ENCODE measurements around the gene FAM107B. TPM values are rescaled to one million over a fixed set of nuclear protein-coding genes. Genes with fewer than 3 reads are reported as not detected.

The FAM107B gene
- polyA plus RNA-seq, 1 donor, result 44.0 TPM

- no peak for DNase-seq
These were observed 37.6 kb upstream of the FAM107B start for GRCh38 chr10:14812271-14812670.

DNA sequence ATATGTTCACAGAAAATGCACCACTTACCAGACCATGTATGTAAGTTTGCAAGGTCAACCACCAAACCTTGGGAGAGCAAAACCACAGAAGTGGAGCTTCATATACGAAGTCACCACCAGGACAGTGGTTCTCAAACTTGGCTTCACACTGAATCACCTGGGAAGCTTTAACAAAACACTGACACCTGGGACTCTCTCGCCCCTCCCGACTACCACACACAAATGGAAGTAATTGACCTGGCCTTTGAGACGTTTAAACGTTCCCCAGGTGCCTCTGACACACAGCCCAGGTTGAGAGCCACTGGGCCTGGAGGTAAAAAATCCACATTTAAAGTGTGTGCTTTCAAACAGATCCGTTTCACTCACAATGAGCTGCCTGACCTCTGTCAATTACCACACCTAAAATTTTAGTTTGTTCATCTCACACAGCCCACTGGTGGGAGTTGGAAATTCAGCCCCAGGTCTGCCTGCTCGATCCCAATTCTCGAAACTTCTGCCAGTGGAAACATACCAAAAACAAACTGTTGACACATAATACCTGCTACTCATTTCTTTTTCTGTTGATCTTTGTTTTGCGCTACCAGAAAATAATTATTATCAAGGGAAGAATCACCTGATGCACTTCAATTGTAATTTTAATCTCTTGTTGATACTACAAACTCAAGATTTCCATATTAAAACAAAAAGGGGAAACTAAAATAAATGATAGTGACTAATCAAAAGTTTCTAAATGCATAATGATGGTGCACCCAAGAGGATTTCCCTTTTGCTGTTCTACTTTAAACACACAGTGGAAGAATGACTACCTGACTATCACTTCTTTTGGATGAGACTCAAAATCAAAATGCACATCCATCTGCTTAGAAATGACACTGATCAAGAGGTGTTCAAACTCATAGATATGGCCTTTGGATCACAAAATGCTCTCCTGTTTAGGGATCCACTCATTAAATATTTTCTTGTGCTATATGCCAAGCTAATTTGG, 36.6 kb upstream of the FAM107B start:
- H3K4me1 ChIP-seq (ENCODE audit: control insufficient read depth, insufficient read depth, low read length), result no peaks in the 10 kb centered on the region
- no peak for DNase-seq
- no peaks in the 10 kb centered on the region for H3K9me3 ChIP-seq (ENCODE audit: control insufficient read depth, low read depth, low read length)
- H3K36me3 ChIP-seq (ENCODE audit: control insufficient read depth, insufficient read depth, low read length), result no peaks in the 10 kb centered on the region
- no peaks in the 10 kb centered on the region for H3K27me3 ChIP-seq (ENCODE audit: control insufficient read depth, insufficient read depth, low read length)
- no peak overlapping the region for H3K4me3 ChIP-seq (ENCODE audit: low read length)
- WGBS (ENCODE audit: insufficient coverage, low lambda C conversion rate), result 100% methylated on average over 3 of the region's 9 CpGs
- H3K27ac ChIP-seq (ENCODE audit: low read length), result no peak overlapping the region

More at GRCh38 chr10:14812271-14812670, 37.6 kb upstream of the FAM107B start:
- no CpG with 5 or more reads among the region's 3 CpGs for WGBS (ENCODE audit: insufficient coverage, low lambda C conversion rate)
- Histone ChIP-seq H3K4me1 (ENCODE audit: control insufficient read depth, insufficient read depth, low read length) (no peaks in the 10 kb centered on the region), H3K27me3 (ENCODE audit: control insufficient read depth, insufficient read depth, low read length) (no peaks in the 10 kb centered on the region), H3K27ac (ENCODE audit: low read length) (no peak overlapping the region), H3K36me3 (ENCODE audit: control insufficient read depth, insufficient read depth, low read length) (no peaks in the 10 kb centered on the region), H3K9me3 (ENCODE audit: control insufficient read depth, low read depth, low read length) (no peaks in the 10 kb centered on the region), H3K4me3 (ENCODE audit: low read length) (no peak overlapping the region)

GRCh38 chr10:14806318-14806717, 31.6 kb upstream of the FAM107B start:
- WGBS (ENCODE audit: insufficient coverage, low lambda C conversion rate), result no CpG with 5 or more reads among the region's 3 CpGs
- H3K4me1 ChIP-seq (ENCODE audit: control insufficient read depth, insufficient read depth, low read length), result no peaks in the 10 kb centered on the region
- DNase-seq, result no peak

DNA sequence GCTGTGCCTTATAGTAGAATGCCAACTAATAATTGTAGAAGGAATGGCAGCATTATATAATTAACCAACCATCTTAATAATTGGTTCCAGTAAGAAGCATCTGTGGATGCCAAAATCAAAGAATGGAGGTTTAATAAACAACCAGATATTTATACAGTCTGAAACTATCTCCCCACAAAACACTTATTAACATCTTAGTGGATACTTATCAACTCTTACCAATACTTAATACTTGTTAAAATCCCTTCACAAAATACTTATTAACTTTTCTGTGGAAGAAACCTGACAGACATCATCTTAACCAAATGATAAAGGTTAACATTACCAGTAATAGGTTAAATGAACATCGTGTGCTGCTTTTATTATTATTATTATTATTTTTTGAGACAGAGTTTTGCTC, 29.1 kb upstream of the FAM107B start:
- 40% methylated on average over 1 of the region's 1 CpG for WGBS (ENCODE audit: insufficient coverage, low lambda C conversion rate)

More at GRCh38 chr10:14806318-14806717, 31.6 kb upstream of the FAM107B start:
- peaks cover 4% of the 10 kb centered on the region for H3K27me3 ChIP-seq (ENCODE audit: control insufficient read depth, insufficient read depth, low read length)
- H3K9me3 ChIP-seq (ENCODE audit: control insufficient read depth, low read depth, low read length), result no peaks in the 10 kb centered on the region
- no peak overlapping the region for H3K4me3 ChIP-seq (ENCODE audit: low read length)
- H3K36me3 ChIP-seq (ENCODE audit: control insufficient read depth, insufficient read depth, low read length), result no peaks in the 10 kb centered on the region
- no peak overlapping the region for H3K27ac ChIP-seq (ENCODE audit: low read length)

GRCh38 chr10:14801723-14802122, 27.0 kb upstream of the FAM107B start:
- no peaks in the 10 kb centered on the region for H3K9me3 ChIP-seq (ENCODE audit: control insufficient read depth, low read depth, low read length)
- peaks cover 4% of the 10 kb centered on the region for H3K27me3 ChIP-seq (ENCODE audit: control insufficient read depth, insufficient read depth, low read length)
- H3K36me3 ChIP-seq (ENCODE audit: control insufficient read depth, insufficient read depth, low read length), result no peaks in the 10 kb centered on the region
- H3K4me1 ChIP-seq (ENCODE audit: control insufficient read depth, insufficient read depth, low read length), result no peaks in the 10 kb centered on the region
- no CpG with 5 or more reads among the region's 5 CpGs for WGBS (ENCODE audit: insufficient coverage, low lambda C conversion rate)
- H3K27ac ChIP-seq (ENCODE audit: low read length), result no peak overlapping the region
- no peak overlapping the region for H3K4me3 ChIP-seq (ENCODE audit: low read length)
- DNase-seq, result peak; percentile 5 to 13

More for the DNA sequence above, 29.1 kb upstream of the FAM107B start:
- Histone ChIP-seq H3K36me3 (ENCODE audit: control insufficient read depth, insufficient read depth, low read length) (no peaks in the 10 kb centered on the region), H3K4me1 (ENCODE audit: control insufficient read depth, insufficient read depth, low read length) (no peaks in the 10 kb centered on the region), H3K27ac (ENCODE audit: low read length) (no peak overlapping the region), H3K4me3 (ENCODE audit: low read length) (no peak overlapping the region), H3K9me3 (ENCODE audit: control insufficient read depth, low read depth, low read length) (no peaks in the 10 kb centered on the region), H3K27me3 (ENCODE audit: control insufficient read depth, insufficient read depth, low read length) (peaks cover 4% of the 10 kb centered on the region)
- DNase-seq, result no peak

GRCh38 chr10:14800397-14800796, 25.7 kb upstream of the FAM107B start:
- no peaks in the 10 kb centered on the region for H3K36me3 ChIP-seq (ENCODE audit: control insufficient read depth, insufficient read depth, low read length)
- no peaks in the 10 kb centered on the region for H3K4me1 ChIP-seq (ENCODE audit: control insufficient read depth, insufficient read depth, low read length)
- DNase-seq, result no peak
- no CpG with 5 or more reads among the region's 1 CpG for WGBS (ENCODE audit: insufficient coverage, low lambda C conversion rate)
- no peak overlapping the region for H3K27ac ChIP-seq (ENCODE audit: low read length)
- H3K4me3 ChIP-seq (ENCODE audit: low read length), result no peak overlapping the region
- peaks cover 4% of the 10 kb centered on the region for H3K27me3 ChIP-seq (ENCODE audit: control insufficient read depth, insufficient read depth, low read length)
- no peaks in the 10 kb centered on the region for H3K9me3 ChIP-seq (ENCODE audit: control insufficient read depth, low read depth, low read length)

GRCh38 chr10:14798636-14799035, 23.9 kb upstream of the FAM107B start:
- 76% methylated on average over 3 of the region's 5 CpGs for WGBS (ENCODE audit: insufficient coverage, low lambda C conversion rate)
- H3K4me3 ChIP-seq (ENCODE audit: low read length), result no peak overlapping the region
- H3K27me3 ChIP-seq (ENCODE audit: control insufficient read depth, insufficient read depth, low read length), result peaks cover 4% of the 10 kb centered on the region
- H3K27ac ChIP-seq (ENCODE audit: low read length), result no peak overlapping the region
- H3K36me3 ChIP-seq (ENCODE audit: control insufficient read depth, insufficient read depth, low read length), result no peaks in the 10 kb centered on the region
- DNase-seq, result no peak
- H3K4me1 ChIP-seq (ENCODE audit: control insufficient read depth, insufficient read depth, low read length), result no peaks in the 10 kb centered on the region
- no peaks in the 10 kb centered on the region for H3K9me3 ChIP-seq (ENCODE audit: control insufficient read depth, low read depth, low read length)

- H3K27ac ChIP-seq (ENCODE audit: low read length), result no peak overlapping the region
- no peaks in the 10 kb centered on the region for H3K27me3 ChIP-seq (ENCODE audit: control insufficient read depth, insufficient read depth, low read length)
- no peaks in the 10 kb centered on the region for H3K36me3 ChIP-seq (ENCODE audit: control insufficient read depth, insufficient read depth, low read length)
- no peak for DNase-seq
- H3K4me3 ChIP-seq (ENCODE audit: low read length), result no peak overlapping the region
- WGBS (ENCODE audit: insufficient coverage, low lambda C conversion rate), result no CpG with 5 or more reads among the region's 5 CpGs
- no peaks in the 10 kb centered on the region for H3K4me1 ChIP-seq (ENCODE audit: control insufficient read depth, insufficient read depth, low read length)
- no peaks in the 10 kb centered on the region for H3K9me3 ChIP-seq (ENCODE audit: control insufficient read depth, low read depth, low read length)
These were observed 13.2 kb upstream of the FAM107B start for GRCh38 chr10:14787938-14788337.

- H3K27me3 ChIP-seq (ENCODE audit: control insufficient read depth, insufficient read depth, low read length), result no peaks in the 10 kb centered on the region
- no peak overlapping the region for H3K27ac ChIP-seq (ENCODE audit: low read length)
- H3K4me1 ChIP-seq (ENCODE audit: control insufficient read depth, insufficient read depth, low read length), result no peaks in the 10 kb centered on the region
- no peaks in the 10 kb centered on the region for H3K9me3 ChIP-seq (ENCODE audit: control insufficient read depth, low read depth, low read length)
- H3K4me3 ChIP-seq (ENCODE audit: low read length), result no peak overlapping the region
- DNase-seq, result no peak
- WGBS (ENCODE audit: insufficient coverage, low lambda C conversion rate), result 100% methylated on average over 1 of the region's 5 CpGs
- H3K36me3 ChIP-seq (ENCODE audit: control insufficient read depth, insufficient read depth, low read length), result no peaks in the 10 kb centered on the region
These were observed 9.9 kb upstream of the FAM107B start for GRCh38 chr10:14784459-14785055.

DNA sequence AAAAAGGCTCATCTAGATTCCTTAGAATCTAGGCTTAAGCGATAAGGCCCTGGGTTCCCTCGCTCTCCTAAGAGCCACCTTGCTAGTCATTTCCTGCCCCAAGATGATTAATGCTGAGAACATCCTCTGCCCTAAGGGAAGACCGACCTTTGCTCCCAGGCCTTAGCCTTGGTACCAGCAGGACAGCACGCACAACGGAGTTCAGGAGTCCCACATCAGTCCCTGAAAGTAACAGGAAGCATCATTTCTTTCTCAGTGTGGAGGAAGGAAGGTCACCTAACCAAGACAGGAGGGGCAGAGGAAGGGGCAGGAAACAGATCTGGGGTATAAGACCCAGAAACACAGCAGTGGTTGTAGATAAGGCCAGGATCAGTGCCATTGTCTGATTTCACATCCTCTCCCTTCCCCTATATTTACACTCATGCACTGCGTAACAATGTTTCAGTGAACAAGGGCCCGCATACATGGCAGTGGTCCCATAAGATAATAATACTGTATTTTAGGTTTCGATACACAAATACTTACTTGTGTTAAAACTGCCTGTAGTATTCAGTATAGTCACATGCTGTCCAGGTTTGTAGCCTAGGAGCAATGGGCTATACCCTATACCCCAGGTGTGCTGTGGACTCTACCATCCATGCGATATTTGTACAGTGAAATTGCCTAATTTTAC, 8.1 kb upstream of the FAM107B start:
- 100% methylated on average over 1 of the region's 9 CpGs for WGBS (ENCODE audit: insufficient coverage, low lambda C conversion rate)
- Histone ChIP-seq H3K36me3 (ENCODE audit: control insufficient read depth, insufficient read depth, low read length) (no peaks in the 10 kb centered on the region), H3K9me3 (ENCODE audit: control insufficient read depth, low read depth, low read length) (no peaks in the 10 kb centered on the region), H3K27me3 (ENCODE audit: control insufficient read depth, insufficient read depth, low read length) (no peaks in the 10 kb centered on the region), H3K27ac (ENCODE audit: low read length) (no peak overlapping the region), H3K4me1 (ENCODE audit: control insufficient read depth, insufficient read depth, low read length) (peaks cover 5% of the 10 kb centered on the region), H3K4me3 (ENCODE audit: low read length) (no peak overlapping the region)
- peak; percentile 62 to 80 for DNase-seq

Measured in large intestine (tissue), 3 donors.